Stimulated activated CD8-positive, alpha-beta memory T cell treated with anti-CD3 and anti-CD28 coated beads, Interleukin-15, amount 100 ng/mL, for 1 hour (primary cell): ENCODE measurements around the gene PRRC1.
A peak's percentile ranks its signal among the peaks of the same experiment; 100 is the strongest.
"Not testable (repeated sequence)": the region's sequence is repeated elsewhere in the genome, so short reads cannot be mapped to it uniquely, and the experiment has no call there.

Source experiments
- DNase-seq: peaks from one replicate; pipeline ENCODE4 v3.0.0-alpha.2; 2020; ENCODE audit warnings: low read depth

The PRRC1 gene

GRCh38 chr5:127517480-127518318 lies at the start of gene PRRC1:
PRRC1 (plus strand) TSS chr5:127517640; CDS start chr5:127523480, 5,840 bp downstream.
- DNase-seq, result peak; percentile 55

GRCh38 chr5:127471211-127471610 lies 46.2 kb upstream of the PRRC1 start:
- DNase-seq, result no peak

GRCh38 chr5:127472700-127473099 lies 44.7 kb upstream of the PRRC1 start:
- no peak for DNase-seq

GRCh38 chr5:127486471-127486870 lies 31.0 kb upstream of the PRRC1 start:
- DNase-seq, result no peak

- no peak for DNase-seq
These were observed 24.3 kb upstream of the PRRC1 start for GRCh38 chr5:127492854-127493738.

GRCh38 chr5:127498548-127498947 lies 18.9 kb upstream of the PRRC1 start:
- DNase-seq, result no peak

GRCh38 chr5:127505905-127506304 lies 11.5 kb upstream of the PRRC1 start:
- no peak for DNase-seq

GRCh38 chr5:127506616-127507015 lies 10.8 kb upstream of the PRRC1 start:
- DNase-seq, result no peak

- no peak for DNase-seq
These were observed 8.6 kb upstream of the PRRC1 start for GRCh38 chr5:127508644-127509373.

- no peak for DNase-seq
These were observed 4.0 kb upstream of the PRRC1 start for GRCh38 chr5:127513408-127513970.

- no peak for DNase-seq
These were observed 2.6 kb upstream of the PRRC1 start for GRCh38 chr5:127514816-127515215.

- no peak for DNase-seq
These were observed 1.6 kb upstream of the PRRC1 start for GRCh38 chr5:127515693-127516440.

- DNase-seq, result no peak
These were observed 345 bp upstream of the PRRC1 start for GRCh38 chr5:127517110-127517479.

- DNase-seq, result no peak
These were observed 830 bp downstream of the PRRC1 start for GRCh38 chr5:127518319-127518621.

- DNase-seq, result no peak
These were observed 2.1 kb downstream of the PRRC1 start for GRCh38 chr5:127519527-127519926.

- no peak for DNase-seq
These were observed 3.8 kb downstream of the PRRC1 start for GRCh38 chr5:127521138-127521770.

GRCh38 chr5:127525181-127525580 lies 7.7 kb downstream of the PRRC1 start:
- DNase-seq, result no peak

- DNase-seq, result no peak
These were observed 12.7 kb downstream of the PRRC1 start for GRCh38 chr5:127529904-127530682.

- no peak for DNase-seq
These were observed 19.2 kb downstream of the PRRC1 start for GRCh38 chr5:127536687-127537086.

- not testable (repeated sequence) for DNase-seq
These were observed 23.1 kb downstream of the PRRC1 start for GRCh38 chr5:127540553-127540952.
